ENCODE measurements around the gene KNG1.

The KNG1 gene

GRCh38 chr3:186772701-186773417 lies 55.7 kb downstream of the KNG1 start:
- peak; percentile 74 for DNase-seq (ENCODE audit: low spot score)

- no peak for DNase-seq (ENCODE audit: low spot score)
These were observed 58.8 kb downstream of the KNG1 start for GRCh38 chr3:186775999-186776398.

GRCh38 chr3:186779204-186779603 lies 62.0 kb downstream of the KNG1 start:
- DNase-seq (ENCODE audit: low spot score) = no peak

GRCh38 chr3:186782542-186783057 lies 65.4 kb downstream of the KNG1 start:
- DNase-seq (ENCODE audit: low spot score) = no peak

GRCh38 chr3:186783058-186783730 lies 66.0 kb downstream of the KNG1 start, which contains the start of gene EIF4A2:
Gene EIF4A2, plus strand, starts transcription at chr3:186783577. Its CDS starts 34 bp downstream, at chr3:186783611.
- DNase-seq (ENCODE audit: low spot score) = peak; percentile 93

- peak; percentile 77 for DNase-seq (ENCODE audit: low spot score)
These were observed 66.8 kb downstream of the KNG1 start for GRCh38 chr3:186783731-186784515.

GRCh38 chr3:186784820-186785494 lies 67.8 kb downstream of the KNG1 start:
- DNase-seq (ENCODE audit: low spot score) = no peak

GRCh38 chr3:186785495-186786018 lies 68.4 kb downstream of the KNG1 start:
- DNase-seq (ENCODE audit: low spot score) = no peak

GRCh38 chr3:186786922-186787321 lies 69.8 kb downstream of the KNG1 start:
- DNase-seq (ENCODE audit: low spot score) = no peak

- DNase-seq (ENCODE audit: low spot score) = no peak
These were observed 70.7 kb downstream of the KNG1 start for GRCh38 chr3:186787642-186788481.

GRCh38 chr3:186788482-186789370 lies 71.6 kb downstream of the KNG1 start:
- DNase-seq (ENCODE audit: low spot score) = no peak

GRCh38 chr3:186789554-186790260 lies 72.5 kb downstream of the KNG1 start:
- peak; percentile 46 for DNase-seq (ENCODE audit: low spot score)

- peak; percentile 44 for DNase-seq (ENCODE audit: low spot score)
These were observed 73.3 kb downstream of the KNG1 start for GRCh38 chr3:186790261-186790981.

Small RNA genes lying within 50 kb of the gene (small RNA-seq; reads per million reads assigned to genes)
- gene RF00092 (0 reads per million in 2 experiments), gene RNU6-1105P (0 reads per million in 2 experiments), gene SNORA4 (0 reads per million in 2 experiments), gene SNORA63 (0 reads per million in 2 experiments), gene SNORA81 (0 reads per million in 2 experiments), gene SNORD2 (0 reads per million in 2 experiments)

Measured in SK-N-DZ (cell line).